Activated CD8-positive, alpha-beta memory T cell treated with anti-CD3 and anti-CD28 coated beads for 4 hours (primary cell): ENCODE measurements around the gene TMEM130.

Source experiments
- DNase-seq, 2 donors: peaks; one replicate each; pipeline ENCODE4 v3.0.0-alpha.2; 2020; ENCODE audit warnings: low read depth in 2 of 2

The TMEM130 gene

GRCh38 chr7:98869597-98870120, at the start of gene TMEM130:
Gene TMEM130 (minus strand): TSS chr7:98870014. CDS start chr7:98869861, 153 bp downstream.
- DNase-seq: no peak

- DNase-seq: no peak
Observed at GRCh38 chr7:98917331-98917730, 47.5 kb upstream of the TMEM130 start.

GRCh38 chr7:98913612-98914011, 43.8 kb upstream of the TMEM130 start:
- no peak for DNase-seq

- DNase-seq: no peak
Observed at GRCh38 chr7:98913026-98913425, 43.2 kb upstream of the TMEM130 start.

- DNase-seq: no peak
Observed at GRCh38 chr7:98911916-98912315, 42.1 kb upstream of the TMEM130 start.

GRCh38 chr7:98910427-98910826, 40.6 kb upstream of the TMEM130 start:
- no peak for DNase-seq

GRCh38 chr7:98909487-98909886, 39.7 kb upstream of the TMEM130 start:
- no peak for DNase-seq

- no peak for DNase-seq
Observed at GRCh38 chr7:98908585-98908984, 38.8 kb upstream of the TMEM130 start.

GRCh38 chr7:98907570-98907969, 37.8 kb upstream of the TMEM130 start:
- no peak for DNase-seq

- no peak for DNase-seq
Observed at GRCh38 chr7:98903246-98903645, 33.4 kb upstream of the TMEM130 start.

- DNase-seq: no peak
Observed at GRCh38 chr7:98902523-98902922, 32.7 kb upstream of the TMEM130 start.

GRCh38 chr7:98900815-98901214, 31.0 kb upstream of the TMEM130 start:
- no peak for DNase-seq

- no peak for DNase-seq
Observed at GRCh38 chr7:98899816-98900215, 30.0 kb upstream of the TMEM130 start.

GRCh38 chr7:98892609-98893008, 22.8 kb upstream of the TMEM130 start:
- DNase-seq: no peak

- DNase-seq: no peak
Observed at GRCh38 chr7:98887038-98887437, 17.2 kb upstream of the TMEM130 start.

GRCh38 chr7:98884416-98884815, 14.6 kb upstream of the TMEM130 start:
- no peak for DNase-seq

GRCh38 chr7:98881561-98882315, 11.9 kb upstream of the TMEM130 start:
- no peak for DNase-seq

- DNase-seq: no peak
Observed at GRCh38 chr7:98880485-98880884, 10.7 kb upstream of the TMEM130 start.

GRCh38 chr7:98879979-98880315, 10.1 kb upstream of the TMEM130 start:
- no peak for DNase-seq

- DNase-seq: peak; percentile 23 to 31
Observed at GRCh38 chr7:98879198-98879978, 9.6 kb upstream of the TMEM130 start.

- peak; percentile 41 to 42 for DNase-seq
Observed at GRCh38 chr7:98878365-98879197, 8.8 kb upstream of the TMEM130 start, which contains the start of gene TRRAP. Gene TRRAP (plus strand): TSS chr7:98878532. CDS start chr7:98881151, 2,619 bp downstream.
